Esophagus muscularis mucosa (tissue), 4 donors: ENCODE measurements around the gene BTBD9. TPM values are rescaled to one million over a fixed set of nuclear protein-coding genes. Genes with fewer than 3 reads are reported as not detected.

Source experiments
- DNase-seq: peaks from one replicate; pipeline ENCODE4 v3.0.0-alpha.2; 2017; ENCODE audit errors: extremely low spot score
- H3K27ac ChIP-seq, 4 donors: fragments of 200-600 bp; sonication (generic); replicated peaks in 1 of 4; 1 replicate in 3 of 4; 2 replicates in 1 of 4; pipeline ENCODE4 v1.5.1; 2016 to 2019; ENCODE audit warnings: mild to moderate bottlenecking in 1 of 4
- H3K27me3 ChIP-seq, 4 donors: fragments of 200-600 bp; sonication (generic); one replicate each; pipeline versions ENCODE4 v1.5.1 to v1.6.0; 2016 to 2019
- H3K36me3 ChIP-seq, 4 donors: fragments of 200-600 bp; sonication (generic); one replicate each; pipeline ENCODE4 v1.5.1; 2016 to 2019
- H3K4me1 ChIP-seq, 4 donors: fragments of 200-600 bp; sonication (generic); one replicate each; pipeline ENCODE4 v1.5.1; 2016 to 2019
- H3K4me3 ChIP-seq, 4 donors: fragments of 200-600 bp; sonication (generic); 1 replicate in 2 of 4; 2 replicates in 2 of 4; pipeline ENCODE4 v1.5.1; 2016 to 2019; ENCODE audit warnings: mild to moderate bottlenecking in 4 of 4, moderate library complexity in 1 of 4
- H3K9me3 ChIP-seq, 4 donors: fragments of 200-600 bp; sonication (generic); 1 replicate in 3 of 4; 2 replicates in 1 of 4; pipeline ENCODE4 v1.5.1; 2016 to 2019
- CTCF ChIP-seq, 3 experiments: fragments of 200-600 bp in 2 of 3; fragments of 450-650 bp in 1 of 3; sonication (generic) in 2 of 3; IDR thresholded peaks; one replicate each; pipeline ENCODE4 v1.5.1; 2017 to 2019; ENCODE audit warnings: antibody characterized with exemption in 3 of 3, mild to moderate bottlenecking in 2 of 3, moderate library complexity in 1 of 3
- EP300 ChIP-seq: sonication (generic); formaldehyde crosslinking; IDR thresholded peaks from one replicate; pipeline ENCODE4 v1.6.1; 2017; ENCODE audit warnings: antibody characterized with exemption
- POLR2A ChIP-seq: fragments of 450-650 bp; IDR thresholded peaks from one replicate; pipeline ENCODE4 v1.6.1; 2017; ENCODE audit warnings: antibody characterized with exemption, moderate library complexity, mild to moderate bottlenecking, low read depth
- POLR2AphosphoS5 ChIP-seq, 2 donors: sonication (generic); formaldehyde crosslinking; IDR thresholded peaks; one replicate each; pipeline ENCODE4 v1.6.1; 2017; ENCODE audit warnings: antibody characterized with exemption in 2 of 2
- WGBS: methylation state at CpG from one replicate; pipeline ENCODE4 v1.1.5; 2018; 5-methylcytosine and 5-hydroxymethylcytosine counted together
- intact Hi-C: fragments of 100-400 bp; cut with DNase I; formaldehyde crosslinking; loops from one replicate; pipeline ENCODE4 v1.15.1; 2023
- total RNA-seq, 4 donors: library from RNA; depleted of rRNA; stranded (reverse); fragments of >200 nt; gene quantifications; one replicate each; pipeline versions ENCODE4 v1.1.0 to v1.2.1, GENCODE V29; 2016

Gene BTBD9
- total RNA-seq, 4 donors from 2014 or later = 9.4 to 14.1 (median 11.2) TPM

GRCh38 chr6:38248500-38249234, 391.1 kb downstream of the BTBD9 start:
- intact Hi-C loops = no loop called here
- WGBS = 89% methylated on average over 9 of the region's 9 CpGs
- DNase-seq = no peak
- Histone ChIP-seq H3K36me3 (peaks cover 0 to under 1% (median under 1%) of the 10 kb centered on the region in 4 donors), H3K4me3 (no peak overlapping the region), H3K9me3 (no peaks in the 10 kb centered on the region), H3K27ac (no peak overlapping the region), H3K4me1 (peaks cover 0 to 4% (median 0%) of the 10 kb centered on the region in 4 donors), H3K27me3 (no peaks in the 10 kb centered on the region)
- TF ChIP-seq POLR2A (no peak), CTCF (IDR thresholded peaks at IDR 0.05) (no peak), EP300 (no peak)

DNA sequence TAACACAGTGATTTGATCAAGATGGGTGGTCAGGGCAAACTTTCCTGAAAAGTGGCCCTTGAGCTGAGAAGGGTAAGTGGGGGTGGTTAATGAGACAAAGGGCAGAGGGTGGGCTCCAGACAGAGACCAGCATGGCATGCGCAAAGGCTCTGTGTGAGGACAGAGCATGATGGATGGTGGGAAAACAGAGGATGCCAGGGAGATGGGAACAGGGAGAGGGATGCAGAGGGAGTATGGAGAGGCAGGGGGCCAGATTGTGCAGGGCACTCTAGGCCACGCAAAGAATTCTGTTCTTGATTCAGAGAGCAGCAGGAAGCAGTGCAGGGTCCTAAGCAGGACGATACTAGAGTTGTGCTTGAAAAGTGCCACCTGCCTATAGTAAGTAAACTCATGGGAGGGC, 394.4 kb downstream of the BTBD9 start:
- Histone ChIP-seq H3K36me3 (no peaks in the 10 kb centered on the region), H3K4me3 (no peak overlapping the region), H3K4me1 (peaks cover 0 to 4% (median 0%) of the 10 kb centered on the region in 4 donors), H3K27me3 (no peaks in the 10 kb centered on the region), H3K27ac (no peak overlapping the region), H3K9me3 (no peaks in the 10 kb centered on the region)
- TF ChIP-seq POLR2A (no peak), EP300 (no peak), CTCF (IDR thresholded peaks at IDR 0.05) (no peak), POLR2AphosphoS5 (IDR thresholded peaks at IDR 0.05) (no peak)
- DNase-seq = no peak
- WGBS = 93% methylated on average over 3 of the region's 3 CpGs
- intact Hi-C loops = no loop called here

- no peak overlapping the region for H3K4me3 ChIP-seq
- TF ChIP-seq POLR2AphosphoS5 (IDR thresholded peaks at IDR 0.05) (no peak), EP300 (no peak), POLR2A (no peak), CTCF (IDR thresholded peaks at IDR 0.05) (no peak)
- no peaks in the 10 kb centered on the region for H3K27me3 ChIP-seq
- intact Hi-C loops = no loop called here
- WGBS = 91% methylated on average over 3 of the region's 3 CpGs
- no peak for DNase-seq
- H3K9me3 ChIP-seq = no peaks in the 10 kb centered on the region
- no peak overlapping the region for H3K27ac ChIP-seq
- no peaks in the 10 kb centered on the region for H3K36me3 ChIP-seq
- H3K4me1 ChIP-seq = peaks cover 0 to 2% (median 0%) of the 10 kb centered on the region in 4 donors
Observed at GRCh38 chr6:38244869-38245268, 394.9 kb downstream of the BTBD9 start.

DNA sequence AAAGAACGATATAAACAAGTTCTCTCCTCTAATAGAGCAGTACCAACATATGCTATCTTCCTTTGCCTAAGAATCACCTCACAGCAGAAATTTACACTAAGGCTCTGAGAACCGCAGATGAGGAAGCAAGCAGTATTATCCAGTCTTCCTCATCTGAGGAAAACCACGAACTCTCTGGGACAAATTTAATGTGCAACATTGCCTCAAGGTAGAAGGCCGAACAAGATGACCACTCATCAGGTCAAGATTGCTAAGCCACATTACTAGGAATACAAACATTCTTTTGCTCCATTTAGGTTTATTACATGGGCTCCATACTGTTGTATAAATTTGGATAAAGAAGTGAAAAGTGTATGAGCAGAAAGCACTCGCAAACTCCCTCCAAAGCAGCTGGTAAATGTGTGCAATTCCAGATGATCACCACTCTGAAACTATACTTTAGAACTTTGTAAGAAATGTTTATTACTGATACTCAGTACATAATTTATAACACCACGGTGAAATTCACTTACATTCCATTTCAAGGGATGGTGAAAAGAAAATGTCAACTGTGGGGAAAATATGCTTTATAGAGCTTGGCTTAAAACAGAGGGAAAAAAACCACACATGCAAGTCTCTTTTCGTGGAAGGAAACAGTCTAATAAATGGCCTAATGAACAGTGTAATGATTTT, 398.4 kb downstream of the BTBD9 start:
- TF ChIP-seq POLR2A (no peak), POLR2AphosphoS5 (IDR thresholded peaks at IDR 0.05) (no peak), CTCF (IDR thresholded peaks at IDR 0.05) (no peak), EP300 (no peak)
- H3K9me3 ChIP-seq = no peaks in the 10 kb centered on the region
- H3K4me1 ChIP-seq = no peaks in the 10 kb centered on the region
- H3K27me3 ChIP-seq = no peaks in the 10 kb centered on the region
- H3K36me3 ChIP-seq = no peaks in the 10 kb centered on the region
- no peak overlapping the region for H3K27ac ChIP-seq
- DNase-seq = no peak
- no peak overlapping the region for H3K4me3 ChIP-seq
- WGBS = 73% methylated on average over 7 of the region's 7 CpGs
- intact Hi-C loops = no loop called here
